ENCODE data around the gene FAH.

FAH gene

DNA sequence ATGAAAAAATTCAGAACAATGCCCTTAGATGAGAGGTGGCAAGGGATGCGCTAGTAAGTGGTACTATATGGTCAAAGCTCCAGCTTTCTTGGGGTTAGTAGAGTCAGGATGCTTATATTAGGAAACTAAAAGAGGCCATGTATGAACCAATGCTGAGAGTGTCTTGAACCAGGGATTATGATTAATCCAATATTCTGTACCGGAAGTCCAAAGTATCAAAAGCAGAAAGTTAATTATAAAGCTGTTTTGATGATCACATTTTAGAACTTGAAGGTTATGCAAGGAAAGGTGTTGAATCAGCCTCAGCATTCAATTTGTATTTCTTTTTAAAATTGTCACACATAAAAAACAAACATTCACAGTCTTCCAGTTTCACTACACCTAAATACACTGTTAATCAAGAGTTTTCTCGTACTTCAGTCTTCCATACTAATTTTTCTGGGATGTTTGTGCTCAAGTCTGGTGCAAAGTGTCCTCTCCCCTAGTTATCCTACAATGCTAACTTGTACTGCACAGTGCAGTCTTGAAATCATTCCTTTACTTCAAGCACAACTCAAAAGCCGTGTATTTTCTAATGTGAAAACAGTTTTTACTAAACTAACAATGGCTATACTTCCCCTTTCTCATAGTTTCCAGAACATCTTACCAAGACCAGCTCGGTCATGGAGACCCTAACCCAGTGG, 10.7 kb upstream of the FAH start:
- peaks cover 8% of the 10 kb centered on the region for H3K36me3 ChIP-seq (ENCODE audit: control insufficient read depth, low read length)
- H3K9me3 ChIP-seq (ENCODE audit: control insufficient read depth, insufficient read depth, low read length) = no peaks in the 10 kb centered on the region
- no peaks in the 10 kb centered on the region for H3K79me2 ChIP-seq (ENCODE audit: control insufficient read depth, low read length)
- no peaks in the 10 kb centered on the region for H4K20me1 ChIP-seq (ENCODE audit: control insufficient read depth, insufficient read depth, low read depth, low read length)
- no peaks in the 10 kb centered on the region for H3K9me2 ChIP-seq (replicated peaks; ENCODE audit: control insufficient read depth, low read length)
- H3K4me1 ChIP-seq (ENCODE audit: control insufficient read depth, low read length) = no peaks in the 10 kb centered on the region
- no peak overlapping the region for H3K27ac ChIP-seq (ENCODE audit: low read depth, low read length)
- TF ChIP-seq, protein P1, sequence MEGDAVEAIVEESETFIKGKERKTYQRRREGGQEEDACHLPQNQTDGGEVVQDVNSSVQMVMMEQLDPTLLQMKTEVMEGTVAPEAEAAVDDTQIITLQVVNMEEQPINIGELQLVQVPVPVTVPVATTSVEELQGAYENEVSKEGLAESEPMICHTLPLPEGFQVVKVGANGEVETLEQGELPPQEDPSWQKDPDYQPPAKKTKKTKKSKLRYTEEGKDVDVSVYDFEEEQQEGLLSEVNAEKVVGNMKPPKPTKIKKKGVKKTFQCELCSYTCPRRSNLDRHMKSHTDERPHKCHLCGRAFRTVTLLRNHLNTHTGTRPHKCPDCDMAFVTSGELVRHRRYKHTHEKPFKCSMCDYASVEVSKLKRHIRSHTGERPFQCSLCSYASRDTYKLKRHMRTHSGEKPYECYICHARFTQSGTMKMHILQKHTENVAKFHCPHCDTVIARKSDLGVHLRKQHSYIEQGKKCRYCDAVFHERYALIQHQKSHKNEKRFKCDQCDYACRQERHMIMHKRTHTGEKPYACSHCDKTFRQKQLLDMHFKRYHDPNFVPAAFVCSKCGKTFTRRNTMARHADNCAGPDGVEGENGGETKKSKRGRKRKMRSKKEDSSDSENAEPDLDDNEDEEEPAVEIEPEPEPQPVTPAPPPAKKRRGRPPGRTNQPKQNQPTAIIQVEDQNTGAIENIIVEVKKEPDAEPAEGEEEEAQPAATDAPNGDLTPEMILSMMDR (IDR thresholded peaks at IDR 0.05; ENCODE audit: low read depth, low read length, poor library complexity, severe bottlenecking) = no peak
- no peak for TF ChIP-seq EZH2phosphoT487 (IDR thresholded peaks at IDR 0.05; ENCODE audit: borderline replicate concordance, low read length)
- H3F3A ChIP-seq (ENCODE audit: control insufficient read depth, insufficient read depth) = no peaks in the 10 kb centered on the region
- H3K4me2 ChIP-seq (ENCODE audit: low read length) = no peak overlapping the region
- H3K4me3 ChIP-seq (ENCODE audit: low read length) = no peak overlapping the region
- H3K27me3 ChIP-seq (ENCODE audit: control insufficient read depth, low read length) = no peaks in the 10 kb centered on the region

DNA sequence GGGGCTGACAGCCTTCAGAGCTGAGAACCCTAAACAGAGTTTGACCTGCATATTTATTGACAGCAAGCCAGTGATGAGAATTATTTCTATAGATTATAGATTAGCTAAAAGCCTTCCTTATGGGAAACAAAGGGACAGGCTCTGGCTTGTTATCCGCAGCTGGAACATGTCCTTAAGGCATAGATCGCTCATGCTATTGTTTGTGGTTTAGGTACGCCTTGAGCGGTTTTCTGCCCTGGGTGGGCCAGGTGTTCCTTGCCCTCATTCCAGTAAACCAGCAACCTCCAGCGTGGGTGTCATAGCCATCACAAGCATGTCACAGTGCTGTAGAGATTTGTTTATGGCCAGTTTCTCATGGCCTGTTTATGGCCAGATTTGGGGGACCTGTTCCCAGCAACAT, 10.2 kb upstream of the FAH start:
- Histone ChIP-seq H3K9me2 (replicated peaks; ENCODE audit: control insufficient read depth, low read length) (no peaks in the 10 kb centered on the region), H3K9me3 (ENCODE audit: control insufficient read depth, insufficient read depth, low read length) (no peaks in the 10 kb centered on the region), H3K4me3 (ENCODE audit: low read length) (no peak overlapping the region), H3K36me3 (ENCODE audit: control insufficient read depth, low read length) (peaks cover 4% of the 10 kb centered on the region), H3F3A (ENCODE audit: control insufficient read depth, insufficient read depth) (no peaks in the 10 kb centered on the region), H3K4me2 (ENCODE audit: low read length) (no peak overlapping the region), H3K4me1 (ENCODE audit: control insufficient read depth, low read length) (no peaks in the 10 kb centered on the region), H3K27me3 (ENCODE audit: control insufficient read depth, low read length) (no peaks in the 10 kb centered on the region), H4K20me1 (ENCODE audit: control insufficient read depth, insufficient read depth, low read depth, low read length) (no peaks in the 10 kb centered on the region), H3K79me2 (ENCODE audit: control insufficient read depth, low read length) (no peaks in the 10 kb centered on the region), H3K27ac (ENCODE audit: low read depth, low read length) (no peak overlapping the region)
- no peak for TF ChIP-seq EZH2phosphoT487 (IDR thresholded peaks at IDR 0.05; ENCODE audit: borderline replicate concordance, low read length)
- TF ChIP-seq, protein P1 (IDR thresholded peaks at IDR 0.05; ENCODE audit: low read depth, low read length, poor library complexity, severe bottlenecking) = no peak

DNA sequence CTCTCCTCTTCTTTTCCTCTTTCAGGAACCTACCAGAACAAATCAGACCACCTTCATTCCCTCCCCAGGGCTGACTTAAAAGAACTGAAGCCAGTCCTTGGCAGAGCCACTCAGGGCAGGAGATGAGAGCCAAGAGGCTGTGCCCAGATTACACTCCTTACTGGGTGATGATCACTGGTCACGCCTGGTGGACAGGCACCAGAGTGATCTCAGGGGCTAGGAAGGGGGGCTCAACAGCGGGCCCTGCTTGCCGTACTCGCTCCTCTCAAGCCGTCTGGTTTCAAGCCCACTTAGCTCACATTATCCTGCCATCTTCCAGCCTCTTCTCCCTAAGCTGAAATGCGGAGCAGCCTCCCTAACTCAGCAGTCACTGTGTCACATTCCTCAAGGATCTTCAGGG, 1.7 kb upstream of the FAH start:
- Histone ChIP-seq H3K36me3 (ENCODE audit: control insufficient read depth, low read length) (no peaks in the 10 kb centered on the region), H3F3A (ENCODE audit: control insufficient read depth, insufficient read depth) (no peaks in the 10 kb centered on the region), H3K79me2 (ENCODE audit: control insufficient read depth, low read length) (no peaks in the 10 kb centered on the region), H3K9me2 (replicated peaks; ENCODE audit: control insufficient read depth, low read length) (no peaks in the 10 kb centered on the region), H3K9me3 (ENCODE audit: control insufficient read depth, insufficient read depth, low read length) (no peaks in the 10 kb centered on the region), H3K4me3 (ENCODE audit: low read length) (no peak overlapping the region), H3K27ac (ENCODE audit: low read depth, low read length) (no peak overlapping the region), H3K27me3 (ENCODE audit: control insufficient read depth, low read length) (no peaks in the 10 kb centered on the region), H3K4me2 (ENCODE audit: low read length) (no peak overlapping the region), H3K4me1 (ENCODE audit: control insufficient read depth, low read length) (peaks cover 28% of the 10 kb centered on the region), H4K20me1 (ENCODE audit: control insufficient read depth, insufficient read depth, low read depth, low read length) (no peaks in the 10 kb centered on the region)
- TF ChIP-seq EZH2phosphoT487 (IDR thresholded peaks at IDR 0.05; ENCODE audit: borderline replicate concordance, low read length) = no peak

DNA sequence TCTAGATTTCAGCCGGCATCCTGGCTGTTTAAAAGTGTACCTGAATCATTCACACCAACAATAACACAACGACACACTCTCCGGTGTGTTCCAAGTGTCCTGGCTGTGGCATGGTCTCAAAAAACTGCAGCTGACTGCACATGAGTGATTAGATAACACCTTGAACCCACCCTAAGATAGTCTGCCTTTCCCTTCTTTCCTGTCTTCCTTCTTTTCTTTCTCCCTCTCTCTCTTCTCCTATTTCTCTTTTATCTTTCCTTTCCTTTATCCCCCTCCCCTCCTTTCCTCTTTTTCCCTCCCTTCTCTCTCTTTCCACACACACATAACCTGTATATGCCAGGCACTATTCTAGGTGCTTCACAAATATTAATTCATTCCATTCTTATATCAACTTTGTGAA, 1.2 kb upstream of the FAH start:
- no peaks in the 10 kb centered on the region for H3K9me3 ChIP-seq (ENCODE audit: control insufficient read depth, insufficient read depth, low read length)
- no peak overlapping the region for H3K27ac ChIP-seq (ENCODE audit: low read depth, low read length)
- H3K4me3 ChIP-seq (ENCODE audit: low read length) = peak overlapping the region; percentile 88
- no peaks in the 10 kb centered on the region for H3K36me3 ChIP-seq (ENCODE audit: control insufficient read depth, low read length)
- H3K4me1 ChIP-seq (ENCODE audit: control insufficient read depth, low read length) = peaks cover 28% of the 10 kb centered on the region
- no peaks in the 10 kb centered on the region for H3K9me2 ChIP-seq (replicated peaks; ENCODE audit: control insufficient read depth, low read length)
- H3F3A ChIP-seq (ENCODE audit: control insufficient read depth, insufficient read depth) = no peaks in the 10 kb centered on the region
- H3K4me2 ChIP-seq (ENCODE audit: low read length) = peak overlapping the region; percentile 98
- TF ChIP-seq, protein P1 (IDR thresholded peaks at IDR 0.05; ENCODE audit: low read depth, low read length, poor library complexity, severe bottlenecking) = no peak
- no peak for TF ChIP-seq EZH2phosphoT487 (IDR thresholded peaks at IDR 0.05; ENCODE audit: borderline replicate concordance, low read length)
- no peaks in the 10 kb centered on the region for H3K27me3 ChIP-seq (ENCODE audit: control insufficient read depth, low read length)
- no peaks in the 10 kb centered on the region for H4K20me1 ChIP-seq (ENCODE audit: control insufficient read depth, insufficient read depth, low read depth, low read length)
- no peaks in the 10 kb centered on the region for H3K79me2 ChIP-seq (ENCODE audit: control insufficient read depth, low read length)

All from DOHH2 (cell line).